ENCODE data around the gene NOVA1.
A peak's percentile ranks its signal among the peaks of the same experiment; 100 is the strongest.

The NOVA1 gene

DNA sequence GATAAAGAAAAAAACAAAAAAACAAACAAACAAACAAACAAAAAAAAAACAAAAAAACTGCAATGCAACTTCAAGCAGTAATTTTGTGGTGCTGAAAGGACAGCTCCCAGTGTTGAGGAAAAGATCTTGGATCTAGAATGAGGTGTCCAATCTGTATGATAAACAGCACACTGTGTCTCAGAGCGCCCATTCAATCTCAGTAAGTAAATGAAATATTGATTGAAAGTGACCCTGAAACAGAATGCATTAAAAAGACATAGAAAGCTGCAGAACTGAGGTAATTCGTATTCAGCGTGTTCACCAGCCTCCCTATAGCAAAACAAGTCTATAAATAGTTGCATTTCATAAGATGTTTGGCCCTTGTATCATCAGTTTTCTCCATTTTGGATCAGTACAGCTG is 153.0 kb downstream of the NOVA1 start:
- peak; percentile 4 for DNase-seq (ENCODE audit: low spot score)

DNA sequence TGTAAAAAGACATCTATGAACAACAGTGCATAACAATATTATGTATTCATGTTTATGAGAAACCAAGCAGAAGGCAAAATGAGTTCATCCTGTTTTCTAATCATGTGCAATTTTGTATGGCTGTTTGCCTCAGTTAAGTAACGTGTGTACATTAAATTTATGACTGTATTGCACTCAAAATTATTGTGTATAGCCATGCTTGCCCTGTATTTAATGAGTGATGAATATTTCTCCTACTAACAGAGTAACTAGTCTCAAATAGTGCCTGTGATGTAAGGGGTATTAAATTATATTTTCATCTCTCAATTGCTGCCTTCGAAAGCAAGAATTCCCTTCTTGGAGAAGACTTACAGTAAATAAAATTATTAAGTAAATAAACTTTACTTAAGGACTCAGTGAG is 154.2 kb downstream of the NOVA1 start:
- no peak for DNase-seq (ENCODE audit: low spot score)

DNA sequence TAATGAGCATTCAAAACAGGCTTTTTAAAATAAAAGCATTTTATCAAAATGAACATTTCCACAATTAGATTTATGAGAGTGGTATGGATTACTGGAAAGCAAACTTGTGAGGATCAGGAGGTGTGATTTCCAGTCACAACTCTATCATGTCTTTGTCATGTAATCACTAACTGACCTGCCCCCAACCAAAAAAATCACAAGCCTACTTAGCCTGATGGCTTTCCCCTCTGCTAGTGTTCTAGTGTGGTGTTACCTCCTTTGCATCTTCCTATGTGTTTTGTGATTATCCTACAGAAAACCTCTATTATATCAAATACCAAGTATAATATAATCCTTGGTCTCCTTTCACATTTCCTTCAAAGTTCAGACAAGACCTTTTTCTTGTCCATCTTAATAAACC is 168.6 kb downstream of the NOVA1 start:
- DNase-seq (ENCODE audit: low spot score): no peak

DNA sequence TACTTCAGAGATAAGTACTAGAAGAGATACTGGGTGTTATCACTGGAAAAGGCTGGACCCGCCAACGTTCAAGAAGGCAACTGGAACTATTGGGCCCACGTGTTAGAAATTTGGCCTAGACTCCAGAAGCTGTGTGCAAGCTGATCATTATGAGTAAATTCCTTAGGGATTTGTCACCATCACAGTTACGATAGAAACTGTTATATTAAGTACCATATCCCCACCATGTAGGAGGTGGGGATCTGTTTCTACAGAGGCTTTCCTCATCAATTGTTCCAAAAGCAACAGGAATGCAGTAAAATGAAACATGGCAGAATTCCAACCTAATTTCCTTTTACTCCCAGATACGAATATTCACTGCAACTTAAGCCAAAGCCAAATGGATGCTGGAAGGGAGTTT is 170.7 kb downstream of the NOVA1 start:
- DNase-seq (ENCODE audit: low spot score): no peak

DNA sequence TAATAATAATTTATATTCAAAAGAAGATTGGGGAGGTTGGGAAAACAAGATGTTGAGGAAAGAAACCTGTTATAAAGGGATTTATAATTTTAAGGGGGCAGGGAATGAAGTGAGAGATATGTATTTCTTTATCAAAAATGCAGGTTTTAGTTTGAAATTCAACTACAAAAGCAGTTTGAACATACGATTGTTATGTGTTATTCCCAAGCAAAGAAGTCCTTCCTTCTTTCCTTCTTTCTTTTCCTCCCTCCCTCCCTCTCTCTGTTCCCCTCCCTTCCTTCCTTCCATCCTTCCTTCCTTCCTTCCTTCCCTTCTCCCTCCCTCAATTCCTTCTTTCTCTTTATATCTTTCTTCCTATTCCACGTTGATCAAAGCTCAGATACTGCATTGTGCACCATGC is 173.3 kb downstream of the NOVA1 start:
- no peak for DNase-seq (ENCODE audit: low spot score)

DNA sequence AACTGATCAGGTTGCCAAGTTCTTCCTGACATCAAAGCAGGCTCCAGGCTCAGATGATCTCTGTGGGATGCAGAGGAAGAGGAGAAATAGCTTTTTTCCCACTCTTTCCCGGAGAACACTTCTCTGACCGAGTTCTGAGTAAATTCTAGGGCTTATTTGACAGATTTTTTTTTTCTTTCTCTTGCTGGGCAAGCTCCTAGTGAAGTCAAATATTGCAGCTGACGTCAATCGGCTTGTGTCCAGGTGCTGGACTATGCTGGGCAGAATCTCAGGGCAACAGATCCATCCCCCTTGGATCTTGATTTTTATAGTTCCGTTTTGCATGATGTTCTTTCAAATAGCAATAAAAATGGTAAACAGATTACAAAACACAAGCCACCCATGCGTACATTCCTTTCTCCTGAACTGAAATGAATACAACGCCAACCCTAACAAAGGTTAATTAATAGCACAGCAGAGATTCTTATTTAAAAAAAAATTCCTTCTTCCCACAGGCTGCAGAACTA is 182.2 kb downstream of the NOVA1 start:
- no peak for DNase-seq (ENCODE audit: low spot score)

DNA sequence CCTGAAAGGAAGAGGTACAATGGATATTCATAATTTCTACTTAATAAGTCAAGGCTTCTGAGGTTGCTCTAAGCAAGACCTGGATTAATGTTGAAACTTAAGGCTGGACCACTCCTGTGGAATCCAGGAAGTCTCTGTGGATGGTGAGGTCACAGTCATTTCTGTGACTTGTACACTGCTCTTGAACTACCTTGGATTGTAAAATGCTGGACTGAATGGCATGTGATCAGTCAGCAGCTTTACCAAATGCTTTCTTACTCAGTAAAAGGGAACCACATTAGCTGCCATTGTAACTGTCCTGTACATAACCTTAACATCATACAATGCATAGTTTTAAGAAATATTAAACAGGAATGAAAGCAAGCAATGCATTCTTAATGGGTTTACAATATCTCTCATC is 182.9 kb downstream of the NOVA1 start:
- no peak for DNase-seq (ENCODE audit: low spot score)

DNA sequence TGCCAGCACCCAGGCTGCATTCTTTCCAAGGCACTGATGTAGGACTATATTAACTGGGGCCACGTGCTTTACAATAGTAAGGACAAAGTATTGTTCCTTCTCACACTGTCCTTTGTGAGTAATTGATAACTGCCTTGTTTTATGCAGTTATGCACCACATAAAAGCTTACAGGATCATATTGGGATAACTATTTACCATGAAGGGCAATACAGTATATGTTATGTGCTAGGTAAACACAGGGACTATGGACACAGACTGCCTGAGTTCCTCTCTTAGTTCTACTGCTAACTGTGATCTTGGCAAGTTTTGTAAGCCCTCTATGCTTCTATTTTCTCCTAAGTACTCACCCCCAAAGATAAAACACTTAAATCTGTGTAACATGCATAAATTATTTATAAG is 183.7 kb downstream of the NOVA1 start:
- DNase-seq (ENCODE audit: low spot score): no peak

DNA sequence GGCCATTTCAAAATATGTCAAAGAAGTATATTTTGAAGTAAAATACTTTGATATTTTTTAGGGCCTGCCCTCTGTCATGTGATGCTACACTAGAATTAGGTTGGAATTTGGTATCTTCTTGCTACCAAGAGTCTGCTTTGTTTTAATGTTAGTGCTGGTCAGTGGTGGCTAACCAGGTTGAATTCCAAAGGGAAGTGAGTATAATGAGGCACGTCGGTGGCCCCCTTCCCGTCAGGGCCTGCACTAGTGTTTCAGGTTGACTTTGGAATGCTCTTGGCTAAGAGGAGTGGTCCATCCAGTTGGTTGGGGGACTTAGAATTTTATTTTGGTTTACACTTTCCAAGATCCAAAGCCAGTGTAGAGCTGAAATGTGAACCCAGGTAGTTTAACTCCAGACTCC is 185.4 kb downstream of the NOVA1 start:
- no peak for DNase-seq (ENCODE audit: low spot score)

DNA sequence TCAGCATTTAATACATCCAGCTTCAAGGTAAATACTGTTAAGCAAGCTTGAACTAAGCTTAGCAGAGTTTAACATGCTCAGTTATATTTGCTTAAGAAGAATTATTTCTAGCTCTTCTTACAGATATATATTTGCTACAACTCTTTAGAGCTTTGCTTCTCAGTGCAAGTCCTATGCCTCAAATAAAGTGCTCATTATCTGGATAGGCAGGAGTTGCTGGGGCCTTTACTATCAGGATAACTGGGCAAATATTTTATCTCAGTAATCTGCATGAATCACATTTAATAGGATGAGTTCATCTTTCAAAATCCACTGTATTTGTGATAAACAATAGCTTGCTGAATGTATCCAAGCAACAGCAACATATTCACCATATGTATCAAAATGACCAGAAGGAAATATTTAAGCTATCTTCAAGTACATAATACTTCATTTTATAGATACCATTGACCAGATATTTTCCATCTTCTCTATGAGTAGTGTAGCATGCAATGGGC is 187.6 kb downstream of the NOVA1 start:
- DNase-seq (ENCODE audit: low spot score): no peak

DNA sequence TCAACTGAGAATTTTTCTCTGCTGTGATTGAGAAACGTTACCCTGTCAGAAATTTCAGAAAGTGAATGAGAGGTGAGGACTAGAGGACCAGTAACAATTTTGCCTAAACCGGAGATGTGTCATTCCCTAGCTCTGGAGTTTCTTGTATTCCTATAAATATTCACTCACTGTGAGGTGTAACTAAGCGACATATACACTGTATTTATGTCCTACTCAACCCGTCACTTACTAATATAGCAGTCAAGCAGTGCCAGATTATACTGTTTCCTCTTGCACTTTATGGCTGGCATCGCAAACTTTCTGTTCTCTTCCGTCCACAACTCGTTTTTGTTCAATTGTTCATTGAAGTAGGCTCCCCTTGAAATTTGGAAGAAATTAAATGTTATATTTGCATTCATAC is 192.9 kb downstream of the NOVA1 start:
- DNase-seq (ENCODE audit: low spot score): no peak

DNA sequence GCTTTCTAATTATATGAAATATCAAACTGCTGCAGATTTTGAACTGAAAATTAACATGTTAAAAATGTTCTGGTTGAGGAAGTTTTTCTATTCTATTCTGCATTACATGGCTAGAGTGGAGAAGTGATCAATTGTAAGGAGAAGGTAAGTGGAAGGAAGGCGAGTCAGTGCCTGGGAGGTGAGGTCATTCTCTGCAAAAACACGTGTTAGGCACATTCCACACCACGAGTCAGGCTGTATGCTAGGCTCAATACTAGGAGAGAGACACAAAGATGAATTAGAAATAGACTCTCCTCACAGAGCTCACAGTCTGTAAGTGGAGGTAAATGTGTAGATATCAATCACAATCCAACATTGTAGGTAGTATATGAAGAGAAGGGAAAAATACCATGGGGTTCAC is 194.1 kb downstream of the NOVA1 start:
- DNase-seq (ENCODE audit: low spot score): no peak

DNA sequence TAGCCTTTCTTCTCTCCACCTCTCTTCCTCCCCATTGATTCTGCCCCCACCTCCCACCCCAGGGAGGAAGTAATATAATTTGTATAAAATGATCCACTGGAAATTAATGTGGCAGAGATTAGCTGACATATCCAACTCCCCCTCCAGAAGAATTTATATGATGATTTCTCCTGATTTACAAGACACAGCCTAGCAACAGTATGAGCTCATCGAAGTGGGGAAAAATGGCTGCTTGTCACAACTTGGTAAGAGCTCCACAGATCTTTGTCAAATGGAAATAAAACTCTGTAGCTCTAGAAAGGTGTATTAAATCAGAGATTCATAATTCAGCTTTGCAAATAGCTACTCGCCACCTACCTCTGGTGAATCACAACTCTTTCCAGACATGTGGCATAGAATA is 195.7 kb downstream of the NOVA1 start:
- no peak for DNase-seq (ENCODE audit: low spot score)

DNA sequence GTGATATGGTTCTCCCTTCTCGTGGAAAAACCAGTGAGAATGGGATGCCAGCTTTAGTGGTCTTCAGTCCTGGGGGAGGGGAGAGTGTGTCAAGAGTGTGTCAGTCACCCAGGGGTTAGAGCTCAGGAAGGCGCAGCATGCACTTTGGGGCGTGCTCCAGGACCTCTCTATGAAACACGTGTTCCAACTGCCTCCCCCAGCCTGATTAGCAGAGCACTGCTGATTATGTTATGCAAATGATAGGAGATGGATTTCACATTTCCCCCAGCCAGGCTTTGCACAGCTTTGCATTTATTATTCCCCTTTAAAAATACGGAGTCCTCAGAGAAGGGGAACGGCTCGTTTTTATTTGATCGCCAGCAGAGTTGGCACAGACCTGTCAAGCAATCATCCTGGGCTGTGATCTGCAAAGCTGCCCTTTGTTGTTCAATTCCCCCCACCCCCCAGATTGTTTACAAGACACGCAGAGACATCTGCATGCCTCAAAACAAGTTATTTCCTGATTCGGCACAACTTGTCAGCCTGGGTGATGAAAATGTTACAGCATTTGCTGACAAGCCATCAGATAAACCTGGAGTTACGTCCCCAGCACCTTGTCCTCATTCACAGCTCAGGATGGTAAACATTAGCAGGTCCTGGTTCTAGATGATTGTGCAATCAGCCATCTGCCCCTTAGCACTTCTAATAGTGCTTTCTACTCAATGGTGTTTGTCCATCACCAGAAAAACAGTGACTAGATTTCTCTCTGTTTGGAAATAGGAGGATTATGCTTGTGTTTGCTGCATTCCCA is 196.5 kb downstream of the NOVA1 start:
- no peak for DNase-seq (ENCODE audit: low spot score)

DNA sequence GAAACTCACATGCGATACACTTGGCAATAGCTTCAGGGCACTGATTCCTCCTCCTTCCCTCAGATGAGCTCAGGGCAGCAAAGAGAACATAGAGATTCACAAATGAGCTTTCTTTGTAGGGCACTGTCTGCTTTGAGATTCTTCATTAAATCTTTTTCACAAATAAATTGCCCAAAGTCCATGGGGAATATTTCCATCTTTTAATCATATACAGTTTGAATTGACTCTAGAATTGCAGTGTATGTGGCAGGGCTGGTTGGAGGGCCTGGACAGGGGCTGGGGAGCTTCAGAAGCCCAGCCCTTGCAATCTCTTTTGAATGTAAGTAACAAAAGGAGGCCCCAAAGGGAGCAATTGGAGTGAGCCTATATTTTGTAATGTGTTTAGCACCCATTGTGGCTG is 197.5 kb downstream of the NOVA1 start:
- DNase-seq (ENCODE audit: low spot score): no peak

DNA sequence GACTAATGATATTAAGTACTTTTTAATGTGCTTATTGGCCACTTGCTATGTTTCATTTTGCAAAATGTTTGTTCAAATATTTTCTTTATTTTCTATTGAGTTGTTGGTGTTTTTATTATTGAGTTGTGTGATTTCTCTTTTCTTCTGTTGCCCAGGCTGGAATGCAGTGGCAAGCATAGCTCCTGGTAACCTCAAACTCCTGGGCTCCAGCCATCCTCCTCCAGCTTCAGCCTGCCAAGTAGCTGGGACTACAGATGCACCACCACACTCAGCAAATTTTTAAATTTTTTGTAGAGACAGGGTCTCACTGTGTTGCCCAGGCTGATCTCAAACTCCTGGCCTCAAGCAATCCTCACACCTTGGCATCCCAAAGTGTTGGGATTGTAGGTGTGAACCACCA is 199.2 kb downstream of the NOVA1 start:
- no peak for DNase-seq (ENCODE audit: low spot score)

All from NAMALWA (cell line).